Fibroblast of the conjunctiva (primary cell): Measurements from ENCODE around the gene TARM1.

Experiments
- DNase-seq: peaks from one replicate; pipeline ENCODE4 v3.0.0-alpha.2; 2010; ENCODE audit warnings: low read depth

Gene TARM1

GRCh38 chr19:54030895-54031586 is 50.1 kb downstream of the TARM1 start:
- DNase-seq: no peak

GRCh38 chr19:54029930-54030490 is 51.2 kb downstream of the TARM1 start:
- DNase-seq: peak; percentile 27

GRCh38 chr19:54029301-54029700 is 51.9 kb downstream of the TARM1 start:
- DNase-seq: no peak

DNA sequence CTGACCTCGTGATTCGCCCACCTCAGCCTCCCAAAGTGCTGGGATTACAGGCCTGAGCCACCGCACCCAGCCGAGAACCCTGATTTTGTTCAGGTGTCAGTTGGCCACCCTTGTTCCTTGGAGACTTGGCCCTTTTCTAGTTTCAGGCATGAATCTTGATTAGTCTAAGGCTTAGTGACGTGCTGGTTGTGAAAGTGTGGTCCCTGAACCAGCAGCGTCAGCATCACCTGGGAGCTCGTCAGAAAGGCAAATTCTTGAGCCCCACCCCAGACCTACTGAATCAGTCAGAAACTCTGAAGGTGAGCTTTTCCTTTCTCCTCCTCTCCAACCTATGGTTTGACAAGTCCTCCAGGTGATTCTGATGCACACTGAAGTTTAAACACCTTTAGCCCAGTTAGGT is 54.5 kb downstream of the TARM1 start:
- DNase-seq: no peak

- DNase-seq: no peak
Measured at GRCh38 chr19:54024660-54025059, 56.5 kb downstream of the TARM1 start.

DNA sequence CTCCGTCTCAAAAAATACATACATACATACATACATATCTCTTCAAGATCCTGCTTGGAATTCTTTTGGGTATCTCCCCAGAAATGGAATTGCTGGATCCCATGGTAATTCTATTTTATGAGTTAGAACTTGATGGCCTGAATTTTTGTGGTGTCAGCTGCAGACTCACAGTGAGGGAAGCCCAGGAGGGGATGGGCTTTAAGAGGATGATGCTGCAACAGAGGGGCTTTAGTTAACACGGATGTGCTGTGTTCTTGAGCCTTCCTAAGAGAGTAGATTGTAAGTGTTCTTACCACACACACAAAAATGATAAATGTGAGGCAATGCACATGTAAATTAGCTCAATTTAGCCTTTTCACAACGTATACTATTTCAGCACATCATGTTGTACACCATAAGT is 58.0 kb downstream of the TARM1 start:
- no peak for DNase-seq

DNA sequence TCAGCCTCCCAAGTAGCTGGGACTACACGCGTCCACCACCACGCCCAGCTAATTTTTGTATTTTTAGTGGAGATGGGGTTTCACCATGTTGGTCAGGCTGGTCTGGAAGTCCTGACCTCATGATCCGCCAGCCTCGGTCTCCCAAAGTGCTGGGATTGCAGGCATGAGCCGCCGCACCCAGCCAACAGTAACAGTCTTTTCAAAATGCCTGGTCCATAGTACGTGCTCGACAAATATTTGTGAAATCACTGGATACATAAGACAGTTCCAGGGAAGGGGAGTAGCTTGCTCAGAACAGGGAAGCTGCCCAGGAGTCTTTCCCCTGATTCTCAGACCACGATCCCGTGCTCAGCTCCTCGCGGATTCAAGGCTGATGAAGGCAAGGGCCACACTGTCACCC is 59.2 kb downstream of the TARM1 start:
- no peak for DNase-seq

DNA sequence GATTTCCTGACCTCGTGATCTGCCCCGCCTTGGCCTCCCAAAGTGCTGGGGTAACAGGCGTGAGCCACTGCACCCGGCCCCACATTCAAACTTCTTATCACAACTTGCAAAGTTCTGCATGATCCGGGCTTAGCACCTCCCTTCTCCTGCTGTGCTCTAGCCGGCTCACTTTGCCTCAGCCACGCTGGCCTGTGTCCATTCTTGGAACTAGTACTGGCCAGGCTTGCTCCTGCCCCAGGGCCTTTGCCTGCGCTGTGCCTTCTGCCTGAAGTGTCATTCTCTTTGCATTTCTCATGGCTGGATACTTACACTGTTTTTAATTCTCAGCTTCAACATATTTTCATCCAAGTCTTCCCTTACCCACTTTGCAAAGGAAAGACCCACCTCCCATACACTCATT is 59.8 kb downstream of the TARM1 start:
- DNase-seq: no peak
